Progenitor cell of endocrine pancreas (in vitro differentiated cells): ENCODE measurements around the gene CCDC141. TPM values are rescaled to one million over a fixed set of nuclear protein-coding genes. Genes with fewer than 3 reads are reported as not detected.

Experiments
- DNase-seq: peaks from one replicate; pipeline ENCODE4 v3.0.0; 2021; ENCODE audit warnings: low spot score; ENCODE audit not compliant: unreplicated experiment
- H3K27ac Mint-ChIP-seq: 2 replicates; pipeline ENCODE4 v1.8.0; 2021; ENCODE audit warnings: mild to moderate bottlenecking, moderate library complexity, mixed read lengths
- H3K27me3 Mint-ChIP-seq: 2 replicates; pipeline ENCODE4 v1.8.0; 2021; ENCODE audit warnings: mixed read lengths
- H3K36me3 Mint-ChIP-seq: 2 replicates; pipeline ENCODE4 v1.8.0; 2022; ENCODE audit warnings: mixed read lengths; ENCODE audit not compliant: insufficient read depth
- H3K4me1 Mint-ChIP-seq: 2 replicates; pipeline ENCODE4 v1.8.0; 2021; ENCODE audit warnings: low read depth, mixed read lengths
- H3K4me3 Mint-ChIP-seq: 2 replicates; pipeline ENCODE4 v1.8.0; 2021; ENCODE audit warnings: low read depth, mild to moderate bottlenecking, moderate library complexity, mixed read lengths
- H3K9me3 Mint-ChIP-seq: 2 replicates; pipeline ENCODE4 v1.8.0; 2021; ENCODE audit warnings: low read depth, mixed read lengths
- CTCF ChIP-seq: fragments of 200-600 bp; sonication (generic); IDR thresholded peaks from one replicate; pipeline ENCODE4 v1.5.0; 2021; ENCODE audit warnings: antibody characterized with exemption, mild to moderate bottlenecking; ENCODE audit not compliant: unreplicated experiment
- total RNA-seq: library from RNA; stranded (reverse); gene quantifications from 2 replicates; pipeline ENCODE4 v1.2.1, GENCODE V29; 2021

The CCDC141 gene
- total RNA-seq, 1 donor from 2014 or later: 14.8 TPM

DNA sequence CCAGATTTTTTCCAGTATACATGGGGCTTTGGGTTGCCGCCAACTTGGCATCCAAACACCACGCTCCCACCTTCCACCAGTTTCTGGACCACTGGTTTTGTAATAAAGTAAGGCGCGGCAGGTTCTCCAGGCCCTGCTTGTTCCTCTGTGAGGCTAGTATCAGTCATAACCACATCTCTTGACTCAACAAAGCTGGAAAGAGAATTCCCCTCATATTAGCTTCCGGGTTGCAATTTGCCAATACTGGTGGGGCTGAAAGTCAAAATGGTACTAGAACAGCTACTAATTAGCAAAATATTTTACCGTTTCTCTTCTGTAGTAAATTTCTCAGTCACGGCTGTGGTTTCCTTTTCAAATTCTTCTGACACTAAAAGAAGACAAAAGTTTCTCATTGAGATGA, 267.7 kb downstream of the CCDC141 start:
- Mint-ChIP-seq H3K4me3 (no peak overlapping the region), H3K27ac (no peak overlapping the region), H3K36me3 (peaks cover 2% of the 10 kb centered on the region), H3K4me1 (no peaks in the 10 kb centered on the region), H3K9me3 (no peaks in the 10 kb centered on the region), H3K27me3 (no peaks in the 10 kb centered on the region)
- TF ChIP-seq CTCF: no peak
- no peak for DNase-seq

Other genes with a start within 250 kb of the CCDC141 start
- gene TTN, start 242.7 kb downstream of the CCDC141 start, total RNA-seq: 12.2 and 17.3 TPM in 2 replicates
- 101 and 108 TPM in 2 replicates for gene SESTD1, start 214.7 kb upstream of the CCDC141 start, total RNA-seq